OCI-LY1 (cell line): Measurements from ENCODE around the gene ZNF668.

Experiments
- EZH2 ChIP-seq: fragments of 200-600 bp; sonication (generic), shearing (Covaris generic); IDR thresholded peaks from 2 replicates; pipeline ENCODE4 v1.8.0; 2017; ENCODE audit warnings: borderline replicate concordance, mixed run types, mild to moderate bottlenecking, antibody characterized with exemption, low read length, moderate library complexity, mixed read lengths
- TF ChIP-seq, protein P1 (sequence below): fragments of 200-600 bp; sonication (generic), shearing (Covaris generic); IDR thresholded peaks from 2 replicates; pipeline ENCODE4 v1.5.1; 2017; ENCODE audit warnings: mild to moderate bottlenecking, antibody characterized with exemption, low read length, moderate library complexity, mixed read lengths

DNA sequence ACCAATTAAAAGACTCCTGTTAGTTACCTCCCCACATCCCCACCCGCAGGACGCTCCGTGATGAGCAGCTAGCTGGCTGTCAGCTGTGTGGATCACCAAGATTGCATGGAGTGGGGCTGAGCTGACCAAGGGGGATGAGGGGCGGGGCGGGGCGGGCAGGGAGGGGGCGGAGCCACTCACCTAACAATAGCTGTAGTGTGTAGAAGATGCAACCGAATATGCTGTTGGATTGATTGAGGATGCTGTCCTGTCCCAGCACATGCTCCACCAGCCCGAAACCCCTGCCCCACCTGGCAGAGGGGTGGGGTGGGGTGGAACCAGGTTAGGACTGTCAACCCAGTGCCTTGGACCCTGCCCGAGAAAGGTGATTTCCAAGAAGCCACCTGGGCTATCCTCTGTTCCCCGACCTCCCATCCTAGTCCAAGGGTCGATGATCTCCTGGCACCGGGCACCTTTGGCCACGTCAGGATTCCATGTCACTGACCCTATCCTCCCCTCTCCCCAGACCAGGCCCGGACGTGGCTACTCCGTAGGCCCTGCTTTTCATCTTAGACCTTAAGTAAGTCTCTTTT, 19.2 kb upstream of the ZNF668 start:
- TF ChIP-seq, protein P1, sequence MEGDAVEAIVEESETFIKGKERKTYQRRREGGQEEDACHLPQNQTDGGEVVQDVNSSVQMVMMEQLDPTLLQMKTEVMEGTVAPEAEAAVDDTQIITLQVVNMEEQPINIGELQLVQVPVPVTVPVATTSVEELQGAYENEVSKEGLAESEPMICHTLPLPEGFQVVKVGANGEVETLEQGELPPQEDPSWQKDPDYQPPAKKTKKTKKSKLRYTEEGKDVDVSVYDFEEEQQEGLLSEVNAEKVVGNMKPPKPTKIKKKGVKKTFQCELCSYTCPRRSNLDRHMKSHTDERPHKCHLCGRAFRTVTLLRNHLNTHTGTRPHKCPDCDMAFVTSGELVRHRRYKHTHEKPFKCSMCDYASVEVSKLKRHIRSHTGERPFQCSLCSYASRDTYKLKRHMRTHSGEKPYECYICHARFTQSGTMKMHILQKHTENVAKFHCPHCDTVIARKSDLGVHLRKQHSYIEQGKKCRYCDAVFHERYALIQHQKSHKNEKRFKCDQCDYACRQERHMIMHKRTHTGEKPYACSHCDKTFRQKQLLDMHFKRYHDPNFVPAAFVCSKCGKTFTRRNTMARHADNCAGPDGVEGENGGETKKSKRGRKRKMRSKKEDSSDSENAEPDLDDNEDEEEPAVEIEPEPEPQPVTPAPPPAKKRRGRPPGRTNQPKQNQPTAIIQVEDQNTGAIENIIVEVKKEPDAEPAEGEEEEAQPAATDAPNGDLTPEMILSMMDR: no peak
- no peak for TF ChIP-seq EZH2
